OCI-LY7 (cell line): ENCODE measurements around the gene RUSF1. TPM values are rescaled to one million over a fixed set of nuclear protein-coding genes. Genes with fewer than 3 reads are reported as not detected.

Experiments
- BruUV-seq: library from RNA; stranded (reverse); fragments of 400-500 nt; replicated peaks from 2 replicates; lab custom pipeline; 2021; lab: Mats Ljungman, UMichigan
- CTCF ChIA-PET: fragments of 300-600 bp; sonication (Branson Sonifier 250); formaldehyde crosslinking; loops from one replicate; lab custom pipeline; 2022; ENCODE audit warnings: antibody characterized with exemption; ENCODE audit not compliant: unreplicated experiment; lab: Charles Lee
- POLR2A ChIA-PET: fragments of 300-600 bp; sonication (Branson Sonifier 250); formaldehyde crosslinking; loops from one replicate; lab custom pipeline; 2022; ENCODE audit warnings: antibody characterized with exemption; lab: Charles Lee
- DNase-seq: peaks from one replicate; pipeline ENCODE4 v3.0.0-alpha.2; 2015; ENCODE audit warnings: low spot score
- H2AFZ ChIP-seq: fragments of 200-600 bp; sonication (generic), shearing (Covaris generic); 2 replicates; pipeline ENCODE4 v1.6.1; 2014; ENCODE audit warnings: mild to moderate bottlenecking, antibody characterized with exemption, low read length, moderate library complexity
- H3K27ac ChIP-seq: fragments of 200-600 bp; sonication (generic); 2 replicates; pipeline ENCODE4 v1.5.1; 2014; ENCODE audit warnings: mixed run types, low read depth, mild to moderate bottlenecking, moderate library complexity, low read length, inconsistent platforms; ENCODE audit not compliant: poor library complexity, severe bottlenecking
- H3K36me3 ChIP-seq: fragments of 200-600 bp; sonication (generic); 2 replicates; pipeline ENCODE4 v1.6.1; 2014; ENCODE audit warnings: mild to moderate bottlenecking, antibody characterized with exemption, low read length, moderate library complexity, mixed read lengths; ENCODE audit not compliant: insufficient read depth
- H3K4me1 ChIP-seq: fragments of 200-600 bp; sonication (generic); 2 replicates; pipeline ENCODE4 v1.5.1; 2014; ENCODE audit warnings: mild to moderate bottlenecking, low read length; ENCODE audit not compliant: insufficient read depth, poor library complexity, severe bottlenecking
- H3K4me2 ChIP-seq: fragments of 200-600 bp; sonication (generic); 2 replicates; pipeline ENCODE4 v1.6.1; 2014; ENCODE audit warnings: mild to moderate bottlenecking, low read length
- H3K4me3 ChIP-seq: fragments of 200-600 bp; sonication (generic); 2 replicates; pipeline ENCODE4 v1.5.1; 2014; ENCODE audit warnings: mild to moderate bottlenecking, low read depth, low read length; ENCODE audit not compliant: poor library complexity, severe bottlenecking
- H3K79me2 ChIP-seq: fragments of 200-600 bp; sonication (generic); 2 replicates; pipeline ENCODE4 v1.6.1; 2016; ENCODE audit warnings: low read depth, mild to moderate bottlenecking, low read length, moderate library complexity, mixed read lengths; ENCODE audit not compliant: insufficient read depth
- H3K9me2 ChIP-seq: fragments of 200-600 bp; sonication (generic); 2 replicates; pipeline ENCODE4 v1.6.1; 2016; ENCODE audit warnings: mild to moderate bottlenecking, low read length, mixed read lengths; ENCODE audit not compliant: insufficient read depth
- H3K9me3 ChIP-seq: fragments of 200-600 bp; sonication (generic); 2 replicates; pipeline ENCODE4 v1.6.1; 2014; ENCODE audit warnings: mild to moderate bottlenecking, mixed run types, low read length, mixed read lengths
- H4K20me1 ChIP-seq: fragments of 200-600 bp; sonication (generic); 2 replicates; pipeline ENCODE4 v1.6.1; 2014; ENCODE audit warnings: mild to moderate bottlenecking, antibody characterized with exemption, low read length, moderate library complexity, mixed read lengths; ENCODE audit not compliant: insufficient read depth
- CTCF ChIP-seq: fragments of 200-600 bp; sonication (generic); conservative IDR thresholded peaks from 2 replicates; pipeline ENCODE4 v1.5.1; 2014; ENCODE audit warnings: mild to moderate bottlenecking, antibody characterized with exemption, low read length, moderate library complexity, mixed read lengths
- EZH2phosphoT487 ChIP-seq: fragments of 200-600 bp; sonication (generic); IDR thresholded peaks from 2 replicates; pipeline ENCODE4 v1.6.1; 2018; ENCODE audit warnings: low read depth, borderline replicate concordance, mild to moderate bottlenecking, mixed run types, antibody characterized with exemption, low read length, moderate library complexity, mixed read lengths
- intact Hi-C: fragments of 100-400 bp; cut with micrococcal nuclease; formaldehyde crosslinking; loops from one replicate; pipeline ENCODE4 v1.10.0; 2022; ENCODE audit not compliant: unreplicated experiment
- total RNA-seq, 2 experiments: library from RNA; depleted of rRNA in 1 of 2; stranded (reverse); fragments of >200 nt in 1 of 2; shearing (Covaris generic) in 1 of 2; gene quantifications; 2 replicates each; pipeline ENCODE4 v1.2.3, GENCODE V29; 2014 to 2022

Gene RUSF1
- total RNA-seq, 2 experiments from 2014 or later: 28.6 to 40.4 TPM

GRCh38 chr16:31491778-31492418 lies 16.3 kb downstream of the RUSF1 start:
- no TSS peak for BruUV-seq
- no peaks in the 10 kb centered on the region for H3K36me3 ChIP-seq
- no peaks in the 10 kb centered on the region for H4K20me1 ChIP-seq
- no peaks in the 10 kb centered on the region for H3K79me2 ChIP-seq
- H2AFZ ChIP-seq: no peak overlapping the region
- intact Hi-C loops: no loop called here
- no peaks in the 10 kb centered on the region for H3K9me2 ChIP-seq
- DNase-seq: no peak
- H3K4me3 ChIP-seq: no peak overlapping the region
- no peak for TF ChIP-seq EZH2phosphoT487
- no peak for TF ChIP-seq CTCF
- peaks cover 4% of the 10 kb centered on the region for H3K4me1 ChIP-seq
- no peak overlapping the region for H3K4me2 ChIP-seq
- no peaks in the 10 kb centered on the region for H3K9me3 ChIP-seq
- ChIA-PET CTCF (no interaction called here), POLR2A (interaction anchor here (0.5 to 1.2 kb wide), 6 partner anchors 9 to 473 kb away, joined by 3 to 5 read pairs (median 4); partner anchors contain the start of gene RUSF1)
- no peak overlapping the region for H3K27ac ChIP-seq

GRCh38 chr16:31489616-31490584 lies 18.3 kb downstream of the RUSF1 start:
- ChIA-PET CTCF (no interaction called here), POLR2A (no interaction called here)
- Histone ChIP-seq H3K27ac (no peak overlapping the region), H3K4me1 (peaks cover 4% of the 10 kb centered on the region), H2AFZ (no peak overlapping the region), H3K79me2 (no peaks in the 10 kb centered on the region), H3K4me2 (no peak overlapping the region), H4K20me1 (no peaks in the 10 kb centered on the region), H3K36me3 (no peaks in the 10 kb centered on the region), H3K9me3 (no peaks in the 10 kb centered on the region), H3K9me2 (no peaks in the 10 kb centered on the region), H3K4me3 (no peak overlapping the region)
- TSS peak; percentile 66 for BruUV-seq
- DNase-seq: no peak
- TF ChIP-seq CTCF (no peak), EZH2phosphoT487 (no peak)
- intact Hi-C loops: no loop called here
